Esophagus squamous epithelium (tissue), 4 donors: Measurements from ENCODE around the gene OGFRL1.

Experiments
- CTCF ChIP-seq, 6 experiments: fragments of 450-650 bp in 4 of 6; fragments of 200-600 bp in 2 of 6; sonication (generic) in 2 of 6; IDR thresholded peaks; one replicate each; pipeline ENCODE4 v1.5.1; 2016 to 2019; ENCODE audit warnings: antibody characterized with exemption in 6 of 6, mild to moderate bottlenecking in 4 of 6, moderate library complexity in 4 of 6
- POLR2A ChIP-seq, 4 donors: fragments of 450-650 bp; IDR thresholded peaks; one replicate each; pipeline ENCODE4 v1.6.1; 2017; ENCODE audit warnings: antibody characterized with exemption in 4 of 4, mild to moderate bottlenecking in 4 of 4, moderate library complexity in 3 of 4

GRCh38 chr6:71239694-71240093, 48.9 kb upstream of the OGFRL1 start:
- TF ChIP-seq CTCF (IDR thresholded peaks at IDR 0.05) (no peak), POLR2A (IDR thresholded peaks at IDR 0.05) (no peak)
